ENCODE measurements around the gene CHRNA7. TPM values are rescaled to one million over a fixed set of nuclear protein-coding genes. Genes with fewer than 3 reads are reported as not detected.

Gene CHRNA7
- total and polyA plus RNA-seq, 2 of the 8 experiments (the other 6 are each of a cell fraction or from before 2014, with no cell fraction given): 7.5 to 11.0 TPM

DNA sequence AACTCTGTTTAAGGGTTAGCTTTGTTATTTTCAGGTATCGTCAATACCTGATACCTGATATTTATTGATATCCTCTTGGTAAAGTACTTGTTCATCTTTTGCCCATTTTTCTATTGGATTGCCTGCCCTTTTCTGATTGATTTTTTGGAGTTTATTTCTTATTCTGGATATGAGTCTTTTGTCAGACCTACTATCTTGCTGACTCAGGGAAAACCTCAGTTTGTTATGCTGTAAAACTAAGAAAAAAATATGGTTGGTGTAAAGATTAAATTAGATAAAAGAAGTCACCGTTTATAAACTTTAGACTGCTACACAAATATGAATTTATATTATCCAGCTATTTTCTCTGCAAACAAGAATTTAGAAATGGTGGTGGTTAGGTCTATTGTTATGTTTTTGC lies 65.9 kb downstream of the CHRNA7 start:
- Histone ChIP-seq H2AK5ac (ENCODE audit: low read depth, low read length) (no peak overlapping the region), H2BK12ac (ENCODE audit: low read depth, low read length) (no peak overlapping the region), H3K79me2 (ENCODE audit: control insufficient read depth in 1 of 2, insufficient read depth in 2 of 2, low read length in 2 of 2) (no peaks in the 10 kb centered on the region), H3K18ac (ENCODE audit: extremely low read depth, low read length) (no peak overlapping the region), H2BK5ac (ENCODE audit: low read depth, low read length) (no peak overlapping the region), H3K9ac (replicated peaks in 1 of 4; ENCODE audit: extremely low read depth in 1 of 4, low read depth in 3 of 4, low read length in 3 of 4) (no peak overlapping the region), H3K23ac (ENCODE audit: insufficient read length) (no peak overlapping the region), H3K9me3 (ENCODE audit: insufficient read depth in 2 of 2, low read depth in 1 of 2, low read length in 1 of 2) (no peaks in the 10 kb centered on the region), H2BK120ac (replicated peaks; ENCODE audit: low read depth, low read length) (no peak overlapping the region), H3K27ac (ENCODE audit: low read depth, low read length) (no peak overlapping the region), H3K27me3 (replicated peaks in 1 of 4; ENCODE audit: control insufficient read depth in 3 of 4, extremely low read depth in 1 of 4, insufficient read depth in 3 of 4, low read length in 3 of 4) (no peaks in the 10 kb centered on the region), H4K20me1 (replicated peaks in 1 of 2; ENCODE audit: control insufficient read depth in 1 of 2, insufficient read depth in 2 of 2, low read length in 2 of 2) (no peaks in the 10 kb centered on the region), H3K56ac (replicated peaks; ENCODE audit: insufficient read length, low read depth, low read length) (no peak overlapping the region), H3K4ac (replicated peaks; ENCODE audit: insufficient read length, low read depth, low read length) (no peak overlapping the region), H2BK15ac (ENCODE audit: low read length) (no peak overlapping the region), H3K36me3 (ENCODE audit: control insufficient read depth in 2 of 4, insufficient read depth in 4 of 4, low read length in 3 of 4) (no peaks in the 10 kb centered on the region), H4K91ac (replicated peaks; ENCODE audit: insufficient read length, low read length) (no peak overlapping the region), H3K4me2 (ENCODE audit: insufficient read depth in 1 of 2, low read depth in 2 of 2, low read length in 2 of 2) (no peak overlapping the region), H3K23me2 (ENCODE audit: low read depth, low read length) (peaks cover 2% of the 10 kb centered on the region; the same call in 1 of the 2 replicates), H3K4me1 (replicated peaks in 1 of 4; ENCODE audit: control insufficient read depth in 3 of 4, insufficient read depth in 4 of 4, low read length in 3 of 4) (peaks cover 3 to 21% (median 12%) of the 10 kb centered on the region in 4 experiments), H3K14ac (ENCODE audit: insufficient read length) (no peak overlapping the region), H2BK20ac (ENCODE audit: low read length) (no peak overlapping the region), H4K8ac (ENCODE audit: extremely low read depth, insufficient read depth, low read length) (no peak overlapping the region), H3K79me1 (ENCODE audit: low read depth, low read length) (no peaks in the 10 kb centered on the region), H4K5ac (ENCODE audit: insufficient read length, low read depth, low read length) (no peak overlapping the region), H2AFZ (ENCODE audit: low read length) (no peak overlapping the region), H3K4me3 (ENCODE audit: extremely low read depth in 1 of 4, insufficient read depth in 2 of 4, low read depth in 3 of 4, low read length in 4 of 4) (no peak overlapping the region)
- ChIA-PET POLR2A (ENCODE audit: partially characterized antibody) (no interaction called here), CTCF (ENCODE audit: partially characterized antibody) (interaction anchor here (2.1 kb wide), 1 partner anchor 118 kb away, joined by 4 read pairs; no protein-coding TSS in a partner anchor)
- FAIRE-seq: no peak
- 94% methylated on average over 2 of the region's 2 CpGs; no CpG with 5 or more reads in 1 of the 2 experiments for WGBS, 2 experiments (ENCODE audit: extremely low coverage in 1 of 2, insufficient coverage in 1 of 2, insufficient read length in 1 of 2, insufficient replicate concordance in 2 of 2, low coverage in 1 of 2, low lambda C conversion rate in 2 of 2, missing lambda C conversion rate in 1 of 2)
- TF ChIP-seq, protein P1, sequence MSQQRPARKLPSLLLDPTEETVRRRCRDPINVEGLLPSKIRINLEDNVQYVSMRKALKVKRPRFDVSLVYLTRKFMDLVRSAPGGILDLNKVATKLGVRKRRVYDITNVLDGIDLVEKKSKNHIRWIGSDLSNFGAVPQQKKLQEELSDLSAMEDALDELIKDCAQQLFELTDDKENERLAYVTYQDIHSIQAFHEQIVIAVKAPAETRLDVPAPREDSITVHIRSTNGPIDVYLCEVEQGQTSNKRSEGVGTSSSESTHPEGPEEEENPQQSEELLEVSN (IDR thresholded peaks at IDR 0.05): no peak
- peak; percentile 71; the same call in 1 of the 2 replicates for TF ChIP-seq MAFK (IDR thresholded peaks at IDR 0.05; ENCODE audit: low read depth, low read length)
- no peak for DNase-seq (ENCODE audit: low read depth in 1 of 2, low spot score in 2 of 2)

Measured in H1 (cell line).